Loucy (cell line): ENCODE measurements around the gene TMEM269.
A peak's percentile ranks its signal among the peaks of the same experiment; 100 is the strongest.

Experiments used
- H2AFZ ChIP-seq: fragments of 200-600 bp; sonication (generic); 2 replicates; pipeline ENCODE4 v1.6.0; 2016; ENCODE audit warnings: antibody characterized with exemption, mild to moderate bottlenecking, low read length, moderate library complexity
- H3F3A ChIP-seq: fragments of 200-600 bp; 2 replicates; pipeline ENCODE4 v1.6.0; 2016; ENCODE audit warnings: antibody characterized with exemption, low read depth, mild to moderate bottlenecking
- H3K27me3 ChIP-seq: fragments of 200-600 bp; sonication (generic); 2 replicates; pipeline ENCODE4 v1.6.1; 2014; ENCODE audit warnings: low read length, mild to moderate bottlenecking; ENCODE audit not compliant: insufficient read depth, poor library complexity, severe bottlenecking
- H3K36me3 ChIP-seq: fragments of 200-600 bp; sonication (generic); 2 replicates; pipeline ENCODE4 v1.6.1; 2016; ENCODE audit warnings: low read length; ENCODE audit not compliant: insufficient read depth
- H3K4me1 ChIP-seq: fragments of 200-600 bp; sonication (generic); 2 replicates; pipeline ENCODE4 v1.5.1; 2014; ENCODE audit warnings: low read length, mild to moderate bottlenecking; ENCODE audit not compliant: insufficient read depth, poor library complexity, severe bottlenecking
- H3K4me2 ChIP-seq: fragments of 200-600 bp; sonication (generic); 2 replicates; pipeline ENCODE4 v1.6.0; 2014; ENCODE audit warnings: antibody characterized with exemption, low read length, low read depth, mild to moderate bottlenecking; ENCODE audit not compliant: poor library complexity, severe bottlenecking
- H3K4me3 ChIP-seq: fragments of 200-600 bp; sonication (generic); 2 replicates; pipeline ENCODE4 v1.5.1; 2014; ENCODE audit warnings: low read length, mild to moderate bottlenecking, mixed read lengths; ENCODE audit not compliant: poor library complexity, severe bottlenecking
- H3K79me2 ChIP-seq: fragments of 200-600 bp; sonication (generic); 2 replicates; pipeline ENCODE4 v1.6.1; 2014; ENCODE audit warnings: low read length; ENCODE audit not compliant: insufficient read depth
- H3K9ac ChIP-seq: fragments of 200-600 bp; sonication (generic); 2 replicates; pipeline ENCODE4 v1.6.0; 2014; ENCODE audit warnings: mild to moderate bottlenecking, low read depth, low read length, moderate library complexity; ENCODE audit not compliant: poor library complexity, severe bottlenecking
- H3K9me2 ChIP-seq: fragments of 200-600 bp; sonication (generic); replicated peaks from 2 replicates; pipeline ENCODE4 v1.6.1; 2016; ENCODE audit warnings: low read depth, low read length, mixed read lengths
- H3K9me3 ChIP-seq: fragments of 200-600 bp; sonication (generic); 2 replicates; pipeline ENCODE4 v1.6.1; 2014; ENCODE audit warnings: mild to moderate bottlenecking, antibody characterized with exemption, low read length, low read depth; ENCODE audit not compliant: insufficient read depth
- H4K20me1 ChIP-seq: fragments of 200-600 bp; sonication (generic); 2 replicates; pipeline ENCODE4 v1.6.0; 2014; ENCODE audit warnings: antibody characterized with exemption, low read length, mild to moderate bottlenecking; ENCODE audit not compliant: insufficient read depth, poor library complexity, severe bottlenecking
- CTCF ChIP-seq: fragments of 200-600 bp; sonication (generic); conservative IDR thresholded peaks from 2 replicates; pipeline ENCODE4 v1.5.1; 2014; ENCODE audit warnings: mild to moderate bottlenecking, antibody characterized with exemption, low read length
- EZH2phosphoT487 ChIP-seq: fragments of 200-600 bp; IDR thresholded peaks from 2 replicates; pipeline ENCODE4 v1.6.1; 2018; ENCODE audit warnings: antibody characterized with exemption, mild to moderate bottlenecking, moderate library complexity, borderline replicate concordance

Gene TMEM269

DNA sequence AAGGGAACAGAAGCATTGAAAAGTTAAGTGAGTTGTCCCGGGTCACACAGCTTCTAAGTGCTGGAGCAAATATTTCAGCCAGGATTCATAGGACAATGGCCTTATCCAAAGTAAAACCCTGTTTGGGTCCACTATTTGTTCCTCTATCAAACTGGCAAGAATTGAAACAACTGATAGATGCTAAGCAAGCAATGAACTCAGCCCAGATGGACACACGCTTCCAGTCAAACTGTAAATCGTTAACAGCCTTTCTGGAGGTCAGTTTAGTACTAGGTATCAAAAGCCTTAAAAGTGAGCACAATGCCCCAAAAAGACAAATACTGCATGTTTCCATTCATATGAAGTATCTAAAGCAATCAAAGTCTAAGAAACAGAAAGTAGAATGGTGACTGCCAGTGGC, 33.2 kb downstream of the TMEM269 start:
- no peak for TF ChIP-seq EZH2phosphoT487
- TF ChIP-seq CTCF = no peak
- peak overlapping the region; percentile 70 for H3K4me3 ChIP-seq
- H3F3A ChIP-seq = no peaks in the 10 kb centered on the region; the same call in 1 of the 2 replicates
- H2AFZ ChIP-seq = peak overlapping the region; percentile 75
- no peaks in the 10 kb centered on the region for H3K27me3 ChIP-seq
- H3K9me3 ChIP-seq = no peaks in the 10 kb centered on the region
- peak overlapping the region; percentile 80 for H3K4me2 ChIP-seq
- H3K79me2 ChIP-seq = peaks cover 9% of the 10 kb centered on the region
- H4K20me1 ChIP-seq = no peaks in the 10 kb centered on the region
- no peaks in the 10 kb centered on the region for H3K36me3 ChIP-seq
- peak overlapping the region; percentile 85 for H3K9ac ChIP-seq
- H3K9me2 ChIP-seq = no peaks in the 10 kb centered on the region
- peaks cover 27% of the 10 kb centered on the region for H3K4me1 ChIP-seq

DNA sequence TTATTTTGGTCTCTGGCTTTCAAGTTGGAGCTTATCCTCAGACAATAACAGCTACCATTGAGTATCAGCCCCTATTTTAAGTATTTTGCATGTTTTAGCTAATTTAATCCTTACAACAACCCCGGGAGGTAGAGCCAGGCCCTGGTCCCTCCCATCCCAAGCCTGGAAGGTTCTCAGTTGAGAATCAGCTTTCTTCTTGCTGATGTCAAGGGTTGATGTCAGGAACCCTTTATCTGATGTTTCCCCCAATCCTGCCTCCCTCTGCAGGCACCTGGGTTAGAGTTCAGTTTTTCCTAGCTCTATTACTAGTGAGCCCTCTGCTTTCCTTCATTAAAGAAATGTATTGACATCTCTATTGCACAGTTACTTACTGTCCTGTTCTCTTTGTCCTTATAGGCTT, 36.0 kb downstream of the TMEM269 start:
- H4K20me1 ChIP-seq = no peaks in the 10 kb centered on the region
- H3F3A ChIP-seq = no peaks in the 10 kb centered on the region; the same call in 1 of the 2 replicates
- peaks cover 8% of the 10 kb centered on the region for H3K79me2 ChIP-seq
- H2AFZ ChIP-seq = no peak overlapping the region
- H3K9me3 ChIP-seq = no peaks in the 10 kb centered on the region
- no peaks in the 10 kb centered on the region for H3K27me3 ChIP-seq
- peaks cover 34% of the 10 kb centered on the region for H3K4me1 ChIP-seq
- H3K4me3 ChIP-seq = no peak overlapping the region
- H3K36me3 ChIP-seq = no peaks in the 10 kb centered on the region
- no peak overlapping the region for H3K4me2 ChIP-seq
- no peaks in the 10 kb centered on the region for H3K9me2 ChIP-seq
- H3K9ac ChIP-seq = no peak overlapping the region
- no peak for TF ChIP-seq EZH2phosphoT487

GRCh38 chr1:42821690-42822089, 36.9 kb downstream of the TMEM269 start:
- Histone ChIP-seq H3K36me3 (no peaks in the 10 kb centered on the region), H2AFZ (no peak overlapping the region), H3K4me2 (no peak overlapping the region), H3K9me2 (no peaks in the 10 kb centered on the region), H3K4me3 (no peak overlapping the region), H3F3A (no peaks in the 10 kb centered on the region; the same call in 1 of the 2 replicates), H4K20me1 (no peaks in the 10 kb centered on the region), H3K79me2 (no peaks in the 10 kb centered on the region), H3K9me3 (no peaks in the 10 kb centered on the region), H3K9ac (no peak overlapping the region), H3K27me3 (no peaks in the 10 kb centered on the region), H3K4me1 (peaks cover 25% of the 10 kb centered on the region)
- TF ChIP-seq EZH2phosphoT487 (no peak), CTCF (no peak)

DNA sequence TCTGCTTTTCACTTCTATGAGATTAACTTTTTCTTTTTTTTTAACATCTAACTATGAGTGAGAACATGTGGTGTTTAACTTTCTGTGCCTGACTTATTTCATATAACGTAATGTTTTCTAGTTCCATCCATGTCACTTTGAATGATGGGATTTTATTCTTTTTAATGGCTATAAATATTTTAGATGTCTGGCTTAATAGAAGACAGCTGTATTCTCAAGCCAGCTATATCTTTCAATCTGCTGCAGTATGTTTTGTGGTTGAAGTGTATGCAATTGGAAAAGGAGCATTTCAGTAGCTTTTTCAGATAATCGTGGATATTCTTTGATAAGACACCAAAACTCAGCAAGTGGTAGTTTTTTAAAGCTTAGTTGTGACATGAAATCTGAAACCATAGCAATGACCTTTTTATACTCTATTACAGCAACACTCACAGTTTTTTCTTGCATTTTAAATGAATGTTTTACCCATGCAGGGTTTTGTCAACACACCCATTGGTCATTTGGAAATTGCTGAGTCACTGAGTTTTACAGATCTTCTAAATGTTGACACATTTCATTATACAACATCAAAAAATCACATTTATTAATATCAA, 38.1 kb downstream of the TMEM269 start:
- Histone ChIP-seq H4K20me1 (no peaks in the 10 kb centered on the region), H3K9ac (no peak overlapping the region), H3K9me2 (no peaks in the 10 kb centered on the region), H3K79me2 (no peaks in the 10 kb centered on the region), H3K4me3 (no peak overlapping the region), H2AFZ (no peak overlapping the region), H3K4me1 (peaks cover 20% of the 10 kb centered on the region), H3K36me3 (no peaks in the 10 kb centered on the region), H3K27me3 (no peaks in the 10 kb centered on the region), H3K4me2 (peak overlapping the region; percentile 4), H3F3A (no peaks in the 10 kb centered on the region; the same call in 1 of the 2 replicates), H3K9me3 (no peaks in the 10 kb centered on the region)
- TF ChIP-seq CTCF (no peak), EZH2phosphoT487 (no peak)
